HG02870 (cell line): ENCODE results near the gene RCHY1.
A peak's percentile ranks its signal among the peaks of the same experiment; 100 is the strongest.

Experiments
- ATAC-seq: cut with Tn5 transposase; IDR thresholded peaks from one replicate; pipeline ENCODE4 v1.9.1; 2021; ENCODE audit warnings: mild to moderate bottlenecking, moderate library complexity; ENCODE audit not compliant: unreplicated experiment

RCHY1 gene

GRCh38 chr4:75432683-75433082, 81.5 kb downstream of the RCHY1 start:
- ATAC-seq = peak; percentile 68

- ATAC-seq = no peak
Measured at GRCh38 chr4:75429208-75429607, 85.0 kb downstream of the RCHY1 start.
